Brain microvascular endothelial cell (primary cell): ENCODE data around the gene ZNF3.

Source experiments
- DNase-seq: peaks from one replicate; pipeline ENCODE4 v3.0.0-alpha.2; 2020
- H3K27ac ChIP-seq: fragments of 250-450 bp; sonication (Bioruptor Pico); 2 replicates; pipeline ENCODE4 v1.5.1; 2020; ENCODE audit warnings: mild to moderate bottlenecking, moderate library complexity
- H3K27me3 ChIP-seq: fragments of 250-450 bp; sonication (Bioruptor Pico); replicated peaks from 2 replicates; pipeline ENCODE4 v1.5.1; 2020; ENCODE audit warnings: mild to moderate bottlenecking
- H3K36me3 ChIP-seq: fragments of 250-450 bp; sonication (Bioruptor Pico); replicated peaks from 2 replicates; pipeline ENCODE4 v1.5.1; 2020; ENCODE audit warnings: mild to moderate bottlenecking
- H3K4me3 ChIP-seq: 2 replicates; pipeline ENCODE4 v1.5.1; 2011; ENCODE audit warnings: low read depth, mild to moderate bottlenecking, control low read depth, low read length, moderate library complexity
- in situ Hi-C: cut with HindIII; loops from 2 replicates; pipeline ENCODE4 v1.10.0; 2017; ENCODE audit warnings: low sequenced_read_pairs, low pct_ligation_motif_present
- TF ChIP-seq, protein P1 (sequence below): IDR thresholded peaks from 2 replicates; pipeline ENCODE4 v1.5.1; 2011; ENCODE audit warnings: low read depth, mild to moderate bottlenecking, moderate library complexity, low read length, control low read depth, inconsistent platforms; ENCODE audit errors: missing control alignments

Gene ZNF3

DNA sequence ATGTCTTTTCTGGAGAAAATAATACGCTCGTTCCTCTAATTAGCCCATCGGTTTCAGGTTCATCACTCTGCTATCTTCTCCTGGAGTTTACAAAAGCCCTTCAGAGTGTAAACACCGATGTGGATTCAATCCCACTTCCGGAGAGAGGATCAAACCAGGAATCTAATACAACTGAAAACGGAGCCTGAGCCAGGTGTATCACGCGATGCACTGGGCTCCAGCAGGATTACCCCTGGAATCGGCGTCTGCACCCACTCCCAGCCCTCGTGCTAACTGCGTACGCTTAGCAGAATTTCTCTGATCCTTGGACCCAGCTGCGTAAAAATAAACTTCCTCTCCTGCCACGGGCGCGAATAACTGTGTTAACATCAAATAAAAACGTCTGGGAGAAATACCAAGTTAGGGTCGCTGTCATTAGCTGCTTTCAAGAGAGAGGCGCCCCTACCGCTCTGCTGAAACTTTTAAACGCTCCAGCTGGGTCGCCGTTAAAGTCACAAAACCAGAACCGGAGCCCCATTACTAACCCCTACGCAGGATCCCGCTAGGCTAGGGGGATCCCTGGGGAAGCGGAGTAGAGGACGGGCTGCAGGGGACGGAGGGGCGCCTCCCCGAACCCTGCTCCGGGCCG lies 502 bp downstream of the ZNF3 start:
- in situ Hi-C loops = loop anchor here (25.0 kb wide), 1 partner anchor 94 kb away; the partner anchor contains the start of gene AZGP1
- Histone ChIP-seq H3K4me3 (peak overlapping the region; percentile 96), H3K36me3 (peaks cover 25% of the 10 kb centered on the region), H3K27ac (peak overlapping the region; percentile 77), H3K27me3 (no peaks in the 10 kb centered on the region)
- TF ChIP-seq, protein P1, sequence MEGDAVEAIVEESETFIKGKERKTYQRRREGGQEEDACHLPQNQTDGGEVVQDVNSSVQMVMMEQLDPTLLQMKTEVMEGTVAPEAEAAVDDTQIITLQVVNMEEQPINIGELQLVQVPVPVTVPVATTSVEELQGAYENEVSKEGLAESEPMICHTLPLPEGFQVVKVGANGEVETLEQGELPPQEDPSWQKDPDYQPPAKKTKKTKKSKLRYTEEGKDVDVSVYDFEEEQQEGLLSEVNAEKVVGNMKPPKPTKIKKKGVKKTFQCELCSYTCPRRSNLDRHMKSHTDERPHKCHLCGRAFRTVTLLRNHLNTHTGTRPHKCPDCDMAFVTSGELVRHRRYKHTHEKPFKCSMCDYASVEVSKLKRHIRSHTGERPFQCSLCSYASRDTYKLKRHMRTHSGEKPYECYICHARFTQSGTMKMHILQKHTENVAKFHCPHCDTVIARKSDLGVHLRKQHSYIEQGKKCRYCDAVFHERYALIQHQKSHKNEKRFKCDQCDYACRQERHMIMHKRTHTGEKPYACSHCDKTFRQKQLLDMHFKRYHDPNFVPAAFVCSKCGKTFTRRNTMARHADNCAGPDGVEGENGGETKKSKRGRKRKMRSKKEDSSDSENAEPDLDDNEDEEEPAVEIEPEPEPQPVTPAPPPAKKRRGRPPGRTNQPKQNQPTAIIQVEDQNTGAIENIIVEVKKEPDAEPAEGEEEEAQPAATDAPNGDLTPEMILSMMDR = no peak
- DNase-seq = no peak

GRCh38 chr7:100079024-100079560 lies 2.4 kb downstream of the ZNF3 start:
- TF ChIP-seq, protein P1 = no peak
- no peak overlapping the region for H3K4me3 ChIP-seq
- no peak overlapping the region for H3K27ac ChIP-seq
- no peak for DNase-seq
- in situ Hi-C loops = loop anchor here (25.0 kb wide), 1 partner anchor 92 kb away; the partner anchor contains the start of gene AZGP1
- peaks cover 42% of the 10 kb centered on the region for H3K36me3 ChIP-seq
- H3K27me3 ChIP-seq = no peaks in the 10 kb centered on the region

DNA sequence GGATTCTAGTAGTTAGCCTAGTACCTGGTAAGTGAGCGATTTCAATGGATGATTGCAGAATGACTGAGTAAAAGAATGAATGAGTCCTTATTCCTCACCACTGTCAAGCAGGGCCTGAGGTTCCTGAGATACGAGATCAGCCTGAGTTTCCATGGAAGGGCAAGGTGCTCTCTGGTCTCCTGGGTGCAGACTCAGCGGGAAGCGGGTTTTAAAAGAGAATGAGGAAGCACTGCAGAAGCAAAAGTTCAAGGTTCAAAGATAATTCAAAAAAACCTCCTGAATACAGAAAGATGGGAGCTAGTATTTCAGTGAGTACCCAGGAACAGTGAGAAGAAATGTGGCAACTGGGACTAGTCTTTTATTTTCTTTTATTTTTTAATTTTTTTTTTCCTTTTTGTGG lies 4.3 kb downstream of the ZNF3 start:
- TF ChIP-seq, protein P1 = no peak
- H3K27me3 ChIP-seq = no peaks in the 10 kb centered on the region
- in situ Hi-C loops = loop anchor here (25.0 kb wide), 1 partner anchor 90 kb away; the partner anchor contains the start of gene AZGP1
- peaks cover 61% of the 10 kb centered on the region for H3K36me3 ChIP-seq
- DNase-seq = no peak
- no peak overlapping the region for H3K4me3 ChIP-seq
- H3K27ac ChIP-seq = no peak overlapping the region

DNA sequence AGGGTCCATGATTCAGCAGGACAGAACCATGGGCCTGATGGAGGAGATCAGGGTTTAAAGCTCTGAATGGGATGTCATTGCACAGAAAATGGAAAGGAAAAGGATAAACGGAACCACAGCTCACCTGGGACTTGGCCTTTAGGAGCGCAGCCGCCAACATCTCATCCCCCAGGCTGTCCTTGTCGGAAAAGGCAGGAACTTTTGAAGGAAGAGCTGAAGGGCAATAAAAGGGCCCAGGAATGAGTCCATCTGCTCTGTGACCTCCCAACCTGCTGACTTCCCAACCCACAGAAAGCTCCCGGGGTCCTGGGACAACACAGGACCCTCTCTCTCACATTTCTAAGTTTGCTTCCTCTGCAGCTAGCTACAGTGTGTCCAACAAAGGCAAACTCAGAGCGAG lies 6.1 kb downstream of the ZNF3 start:
- Histone ChIP-seq H3K4me3 (no peak overlapping the region), H3K27ac (no peak overlapping the region), H3K27me3 (no peaks in the 10 kb centered on the region), H3K36me3 (peaks cover 79% of the 10 kb centered on the region)
- TF ChIP-seq, protein P1 = no peak
- DNase-seq = no peak
- in situ Hi-C loops = loop anchor here (25.0 kb wide), 1 partner anchor 88 kb away; the partner anchor contains the start of gene AZGP1

GRCh38 chr7:100074841-100075240 lies 6.7 kb downstream of the ZNF3 start:
- Histone ChIP-seq H3K4me3 (no peak overlapping the region), H3K27me3 (no peaks in the 10 kb centered on the region), H3K36me3 (peaks cover 84% of the 10 kb centered on the region), H3K27ac (no peak overlapping the region)
- in situ Hi-C loops = loop anchor here (25.0 kb wide), 1 partner anchor 88 kb away; the partner anchor contains the start of gene AZGP1
- no peak for DNase-seq
- TF ChIP-seq, protein P1 = no peak
